Osteoblast (primary cell): ENCODE data around the gene SELENOK. TPM values are rescaled to one million over a fixed set of nuclear protein-coding genes. Genes with fewer than 3 reads are reported as not detected.
A peak's percentile ranks its signal among the peaks of the same experiment; 100 is the strongest.

Experiments used
- DNase-seq: peaks from one replicate; pipeline ENCODE4 v3.0.0; 2011; ENCODE audit warnings: low spot score, mixed read lengths; ENCODE audit not compliant: insufficient read length; ENCODE audit errors: missing footprints
- H2AFZ ChIP-seq: 2 replicates; pipeline ENCODE4 v1.6.0; 2011; ENCODE audit warnings: mild to moderate bottlenecking, low read length
- H3K27ac ChIP-seq: 2 replicates; pipeline ENCODE4 v1.5.1; 2011; ENCODE audit warnings: mild to moderate bottlenecking, low read depth, low read length, moderate library complexity
- H3K27me3 ChIP-seq: 2 replicates; pipeline ENCODE4 v1.6.0; 2012; ENCODE audit warnings: mild to moderate bottlenecking, control low read depth, inconsistent platforms, low read length, moderate library complexity; ENCODE audit not compliant: insufficient read depth
- H3K36me3 ChIP-seq: 2 replicates; pipeline ENCODE4 v1.5.1; 2011; ENCODE audit warnings: mild to moderate bottlenecking, low read length, control low read depth, moderate library complexity; ENCODE audit not compliant: insufficient read depth
- H3K4me1 ChIP-seq: 2 replicates; pipeline ENCODE4 v1.5.1; 2011; ENCODE audit warnings: mild to moderate bottlenecking, low read length, control low read depth, moderate library complexity; ENCODE audit not compliant: insufficient read depth
- H3K4me2 ChIP-seq: 2 replicates; pipeline ENCODE4 v1.6.0; 2011; ENCODE audit warnings: mild to moderate bottlenecking, low read length; ENCODE audit not compliant: insufficient read depth
- H3K4me3 ChIP-seq: fragments of 200-600 bp; sonication (generic); 3 replicates; pipeline ENCODE4 v1.5.1; 2012; ENCODE audit warnings: mild to moderate bottlenecking, low read length, inconsistent platforms; ENCODE audit not compliant: insufficient read depth
- H3K79me2 ChIP-seq: 2 replicates; pipeline ENCODE4 v1.6.0; 2012; ENCODE audit warnings: mild to moderate bottlenecking, low read length, control low read depth, inconsistent platforms; ENCODE audit not compliant: insufficient read depth
- H3K9me3 ChIP-seq: 2 replicates; pipeline ENCODE4 v1.5.1; 2011; ENCODE audit warnings: low read depth, low read length, control low read depth
- H4K20me1 ChIP-seq: 2 replicates; pipeline ENCODE4 v1.6.0; 2012; ENCODE audit warnings: mild to moderate bottlenecking, low read length, control low read depth; ENCODE audit not compliant: insufficient read depth
- CTCF ChIP-seq: IDR thresholded peaks from 2 replicates; pipeline ENCODE4 v1.5.1; 2011; ENCODE audit warnings: mild to moderate bottlenecking, low read depth, low read length, moderate library complexity; ENCODE audit errors: extremely low read depth
- total RNA-seq: library from RNA; depleted of rRNA; stranded (reverse); fragments of >200 nt; gene quantifications from 2 replicates; pipeline ENCODE4 v1.2.3, GENCODE V29; 2012

SELENOK gene
- total RNA-seq, 1 donor, result 13.4 TPM

- no peak overlapping the region for H3K4me2 ChIP-seq
- no peaks in the 10 kb centered on the region for H4K20me1 ChIP-seq
- no peaks in the 10 kb centered on the region for H3K36me3 ChIP-seq
- no peak for TF ChIP-seq CTCF
- H3K4me3 ChIP-seq, result no peak overlapping the region
- no peak overlapping the region for H2AFZ ChIP-seq
- H3K4me1 ChIP-seq, result peaks cover 4% of the 10 kb centered on the region
- H3K9me3 ChIP-seq, result no peaks in the 10 kb centered on the region
- DNase-seq, result no peak
- no peaks in the 10 kb centered on the region for H3K79me2 ChIP-seq
- no peak overlapping the region for H3K27ac ChIP-seq
- peaks cover 35% of the 10 kb centered on the region for H3K27me3 ChIP-seq
Measured at GRCh38 chr3:53843195-53844177, 48.2 kb downstream of the SELENOK start.

GRCh38 chr3:53842436-53843194 is 49.0 kb downstream of the SELENOK start:
- Histone ChIP-seq H3K4me2 (no peak overlapping the region), H2AFZ (no peak overlapping the region), H3K27me3 (peaks cover 28% of the 10 kb centered on the region), H3K4me3 (no peak overlapping the region), H3K79me2 (no peaks in the 10 kb centered on the region), H3K36me3 (no peaks in the 10 kb centered on the region), H3K4me1 (peaks cover 4% of the 10 kb centered on the region), H3K9me3 (no peaks in the 10 kb centered on the region), H3K27ac (no peak overlapping the region), H4K20me1 (no peaks in the 10 kb centered on the region)
- peak; percentile 22 for TF ChIP-seq CTCF
- DNase-seq, result no peak

GRCh38 chr3:53841296-53841695 is 50.4 kb downstream of the SELENOK start:
- H3K27me3 ChIP-seq, result peaks cover 16% of the 10 kb centered on the region
- no peaks in the 10 kb centered on the region for H3K36me3 ChIP-seq
- H4K20me1 ChIP-seq, result no peaks in the 10 kb centered on the region
- peaks cover under 1% of the 10 kb centered on the region for H3K4me1 ChIP-seq
- H3K4me2 ChIP-seq, result no peak overlapping the region
- no peak for DNase-seq
- no peak overlapping the region for H3K4me3 ChIP-seq
- TF ChIP-seq CTCF, result no peak
- no peak overlapping the region for H3K27ac ChIP-seq
- H2AFZ ChIP-seq, result no peak overlapping the region
- no peaks in the 10 kb centered on the region for H3K9me3 ChIP-seq
- no peaks in the 10 kb centered on the region for H3K79me2 ChIP-seq

- no peaks in the 10 kb centered on the region for H3K36me3 ChIP-seq
- no peak for TF ChIP-seq CTCF
- DNase-seq, result no peak
Measured at GRCh38 chr3:53837331-53837730, 54.3 kb downstream of the SELENOK start.

More at GRCh38 chr3:53837331-53837730, 54.3 kb downstream of the SELENOK start:
- H3K9me3 ChIP-seq, result no peaks in the 10 kb centered on the region
- no peak overlapping the region for H3K4me2 ChIP-seq
- H2AFZ ChIP-seq, result no peak overlapping the region
- H4K20me1 ChIP-seq, result no peaks in the 10 kb centered on the region
- no peaks in the 10 kb centered on the region for H3K79me2 ChIP-seq
- H3K4me1 ChIP-seq, result no peaks in the 10 kb centered on the region
- no peak overlapping the region for H3K4me3 ChIP-seq
- H3K27me3 ChIP-seq, result no peaks in the 10 kb centered on the region
- no peak overlapping the region for H3K27ac ChIP-seq
